ENCODE measurements around the gene OR7A5. TPM values are rescaled to one million over a fixed set of nuclear protein-coding genes. Genes with fewer than 3 reads are reported as not detected.
"Not testable (repeated sequence)": the region's sequence is repeated elsewhere in the genome, so short reads cannot be mapped to it uniquely, and the experiment has no call there.

OR7A5 gene
- polyA plus RNA-seq, 4 donors = not detected

DNA sequence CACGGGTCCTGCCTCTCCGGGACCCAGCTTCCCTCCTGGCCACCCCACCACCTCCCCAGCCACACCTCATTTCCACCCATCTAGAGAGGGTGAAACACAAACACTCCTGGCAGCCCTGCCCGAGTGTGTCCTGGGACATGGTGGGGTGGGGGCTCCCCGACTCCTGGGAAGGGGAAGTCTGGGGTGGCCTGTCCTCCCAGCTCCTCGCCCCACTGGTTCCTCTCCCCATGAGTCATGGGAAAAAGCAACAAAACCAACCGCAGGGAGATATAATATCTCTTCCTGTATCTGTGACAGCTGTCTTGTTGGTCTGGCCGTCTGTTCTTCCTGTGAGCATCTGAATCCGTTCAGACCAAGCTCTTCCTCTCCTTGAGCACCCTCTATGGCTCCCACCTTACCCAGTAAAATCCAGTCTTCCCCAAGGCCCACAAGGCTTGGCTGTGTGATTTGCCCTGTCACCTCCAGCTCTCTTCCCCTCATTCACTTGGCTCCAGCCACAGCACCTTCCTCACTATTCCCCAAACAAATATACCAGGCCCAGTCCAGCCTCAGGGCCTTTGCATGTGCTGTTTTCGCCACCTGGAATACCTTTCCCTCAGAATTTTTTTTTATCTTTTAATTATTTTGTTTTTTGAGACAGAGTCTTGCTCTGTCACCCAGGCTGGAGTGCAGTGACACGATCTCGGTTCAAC, 49.7 kb downstream of the OR7A5 start:
- not testable (repeated sequence) for DNase-seq (ENCODE audit: low read depth in 4 of 4, low spot score in 2 of 4)

- DNase-seq (ENCODE audit: low read depth in 4 of 4, low spot score in 2 of 4) = not testable (repeated sequence)
These were observed 50.3 kb downstream of the OR7A5 start for GRCh38 chr19:14784730-14785101.

DNA sequence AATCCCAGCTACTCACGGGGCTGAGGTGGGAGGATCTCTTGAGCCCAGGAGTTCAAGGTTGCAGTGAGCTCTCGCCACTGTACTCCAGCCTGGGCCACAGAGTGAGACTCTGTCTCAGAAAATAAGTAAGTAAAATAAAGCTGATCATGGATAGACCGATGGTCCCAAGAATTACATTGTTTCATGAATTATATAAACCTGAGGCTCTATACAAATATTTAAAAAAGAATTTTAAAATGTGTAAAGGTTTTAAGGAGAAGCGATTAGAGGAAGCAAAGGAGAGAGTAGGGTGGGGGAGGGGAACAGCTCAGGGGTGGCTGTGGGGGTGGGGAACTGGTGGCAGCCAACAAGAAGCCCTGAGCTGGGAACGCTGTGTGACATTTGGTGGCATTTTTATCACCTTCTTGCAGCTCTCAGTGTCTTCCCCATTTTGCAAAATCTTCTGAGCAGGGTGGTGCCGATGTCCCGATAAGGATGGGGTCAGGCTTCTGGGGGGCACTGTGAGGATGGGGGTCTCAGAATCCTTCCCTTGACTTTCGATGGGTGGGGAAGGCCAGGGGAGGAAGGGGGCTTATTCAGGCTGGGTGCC, 51.5 kb downstream of the OR7A5 start:
- not testable (repeated sequence) for DNase-seq (ENCODE audit: low read depth in 4 of 4, low spot score in 2 of 4)

- no peak for DNase-seq (ENCODE audit: low read depth in 4 of 4, low spot score in 2 of 4)
These were observed 52.2 kb downstream of the OR7A5 start for GRCh38 chr19:14782626-14783409.

DNA sequence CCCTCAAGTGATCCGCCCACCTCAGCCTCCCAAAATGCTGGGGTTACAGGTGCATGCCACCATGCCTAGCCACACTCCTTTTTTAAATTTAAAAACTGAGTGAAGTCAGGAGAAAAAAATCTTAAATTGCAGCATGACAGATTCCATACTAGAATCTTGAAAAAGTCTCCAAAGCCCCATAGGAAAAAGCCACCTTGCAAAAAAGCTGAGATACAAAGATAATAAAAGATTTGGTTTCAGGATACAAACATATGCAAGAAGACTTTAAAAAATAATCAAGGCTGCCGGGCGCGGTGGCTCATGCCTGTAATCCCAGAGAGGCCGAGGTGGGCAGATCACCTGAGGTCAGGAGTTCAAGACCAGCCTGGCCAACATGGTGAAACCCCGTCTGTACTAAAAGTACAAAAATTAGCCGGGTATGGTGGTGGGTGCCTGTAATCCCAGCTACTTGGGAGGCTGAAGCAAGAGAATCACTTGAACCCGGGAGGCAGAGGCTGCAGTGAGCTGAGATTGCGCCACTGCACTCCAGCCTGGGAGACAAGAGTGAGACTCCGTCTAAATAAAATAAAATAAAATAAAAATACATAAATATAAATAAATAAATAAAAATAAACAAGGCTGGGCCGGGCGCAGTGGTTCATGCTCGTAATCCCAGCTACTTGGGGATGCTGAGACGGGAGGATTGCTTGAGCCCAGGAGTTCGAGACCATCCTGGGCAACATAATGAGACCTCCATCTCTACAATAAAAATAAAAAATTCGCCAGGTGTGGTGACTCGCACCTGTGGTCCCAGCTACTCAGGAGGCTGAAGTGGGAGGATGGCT, 53.1 kb downstream of the OR7A5 start:
- DNase-seq (ENCODE audit: low read depth in 4 of 4, low spot score in 2 of 4) = not testable (repeated sequence)

- not testable (repeated sequence) for DNase-seq (ENCODE audit: low read depth in 4 of 4, low spot score in 2 of 4)
These were observed 54.3 kb downstream of the OR7A5 start for GRCh38 chr19:14780622-14781225.

- DNase-seq (ENCODE audit: low read depth in 4 of 4, low spot score in 2 of 4) = no peak
These were observed 55.8 kb downstream of the OR7A5 start for GRCh38 chr19:14779151-14779550.

GRCh38 chr19:14778110-14778845, 56.7 kb downstream of the OR7A5 start, which contains the start of gene ADGRE2:
Gene ADGRE2 (minus strand): TSS chr19:14778560. CDS start chr19:14776756, 1,804 bp downstream.
- not testable (repeated sequence) for DNase-seq (ENCODE audit: low read depth in 4 of 4, low spot score in 2 of 4)

DNA sequence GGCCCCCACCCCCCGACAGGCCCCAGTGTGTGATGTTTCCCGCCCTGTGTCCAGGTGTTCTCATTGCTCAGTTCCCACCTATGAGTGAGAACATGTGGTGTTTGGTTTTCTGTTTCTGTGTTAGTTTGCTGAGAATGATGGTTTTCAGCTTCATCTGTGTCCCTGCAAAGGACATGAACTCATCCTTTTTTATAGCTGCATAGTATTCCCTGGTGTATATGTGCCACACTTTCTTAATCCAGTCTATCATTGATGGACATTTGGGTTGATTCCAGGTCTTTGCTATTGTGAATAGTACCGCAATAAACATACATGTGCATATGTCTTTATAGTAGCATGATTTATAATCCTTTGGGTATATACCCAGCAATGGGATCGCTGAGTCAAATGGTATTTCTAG, 57.3 kb downstream of the OR7A5 start:
- DNase-seq (ENCODE audit: low read depth in 4 of 4, low spot score in 2 of 4) = not testable (repeated sequence)

Other genes with a start within 250 kb of the OR7A5 start
- under 1 TPM in 3 of 4 donors, not detected in 1; 0.08 to 0.14 (median 0.09) TPM for gene ADGRE3, start 160.3 kb downstream of the OR7A5 start, polyA plus RNA-seq (ENCODE audit: insufficient read length in 4 of 4)
- 10 to 100 TPM; 13.8 to 31.3 (median 21.3) TPM for gene ZNF333, start 145.1 kb downstream of the OR7A5 start, polyA plus RNA-seq (ENCODE audit: insufficient read length in 4 of 4)
- under 1 TPM; 0.37 to 0.69 (median 0.59) TPM for gene ADGRE2, start 56.6 kb downstream of the OR7A5 start, polyA plus RNA-seq (ENCODE audit: insufficient read length in 4 of 4)
- under 1 TPM; 0.06 to 0.24 (median 0.12) TPM for gene OR7C1, start within 50 bp of the OR7A5 start, polyA plus RNA-seq (ENCODE audit: insufficient read length in 4 of 4)
- gene OR7A10, start 13.7 kb upstream of the OR7A5 start, polyA plus RNA-seq (ENCODE audit: insufficient read length in 4 of 4) = not detected
- under 1 TPM in 2 of 4 donors, not detected in 2; 0.05 to 0.08 TPM for gene OR7A17, start 50.9 kb upstream of the OR7A5 start, polyA plus RNA-seq (ENCODE audit: insufficient read length in 4 of 4)
- not detected for gene OR7C2, start 106.3 kb upstream of the OR7A5 start, polyA plus RNA-seq (ENCODE audit: insufficient read length in 4 of 4)
- gene SLC1A6, start 144.7 kb upstream of the OR7A5 start, polyA plus RNA-seq (ENCODE audit: insufficient read length in 4 of 4) = under 1 TPM; 0.34 to 0.81 (median 0.48) TPM
- under 1 TPM in 2 of 4 donors, not detected in 2; 0.09 to 0.11 TPM for gene CASP14, start 214.3 kb upstream of the OR7A5 start, polyA plus RNA-seq (ENCODE audit: insufficient read length in 4 of 4)
- under 1 TPM; 0.03 to 0.09 (median 0.06) TPM for gene OR1I1, start 247.0 kb upstream of the OR7A5 start, polyA plus RNA-seq (ENCODE audit: insufficient read length in 4 of 4)